ENCODE data around the gene KCNIP4. TPM values are rescaled to one million over a fixed set of nuclear protein-coding genes. Genes with fewer than 3 reads are reported as not detected.

The KCNIP4 gene
- total and polyA plus RNA-seq, 3 donors from 2014 or later: 0.68 TPM; not detected in 2

DNA sequence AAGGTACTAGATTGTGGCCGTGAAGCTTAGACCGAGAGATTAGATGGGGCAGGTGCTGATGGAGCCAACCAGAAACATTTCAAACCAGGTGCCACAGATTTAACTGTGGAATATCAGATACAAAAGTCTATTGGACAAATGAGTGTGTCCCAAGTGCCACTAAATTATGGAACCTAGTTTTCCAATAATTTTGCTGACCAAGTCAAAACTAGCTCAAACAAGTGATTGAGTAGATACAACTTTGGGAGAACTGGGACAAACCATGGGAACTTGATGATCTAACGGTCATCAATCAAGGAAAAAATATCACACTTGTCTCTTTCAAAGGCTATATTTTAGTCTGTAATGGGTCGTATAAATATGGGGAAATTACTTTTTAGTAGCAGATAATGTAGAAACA lies 562.9 kb downstream of the KCNIP4 start:
- H3K36me3 ChIP-seq (ENCODE audit: low read depth, missing control alignments): no peaks in the 10 kb centered on the region
- H3K4me3 ChIP-seq: no peak overlapping the region
- intact Hi-C loops (cut with DNase I; ENCODE audit: low total_unique reads): no loop called here
- H3K9me3 ChIP-seq: no peaks in the 10 kb centered on the region
- H3K4me1 ChIP-seq: no peaks in the 10 kb centered on the region
- H3K27me3 ChIP-seq: no peaks in the 10 kb centered on the region
- TF ChIP-seq POLR2A (IDR thresholded peaks at IDR 0.05) (no peak), CTCF (IDR thresholded peaks at IDR 0.05) (no peak)
- 81 to 83% methylated on average over 4 of the region's 4 CpGs for WGBS, 2 donors
- no peak for DNase-seq
- no peak overlapping the region for H3K27ac ChIP-seq

- 85% methylated on average over 3 of the region's 3 CpGs for WGBS, 2 donors
- Histone ChIP-seq H3K9me3 (no peaks in the 10 kb centered on the region), H3K27ac (no peak overlapping the region), H3K27me3 (no peaks in the 10 kb centered on the region), H3K4me1 (no peaks in the 10 kb centered on the region), H3K4me3 (no peak overlapping the region), H3K36me3 (ENCODE audit: low read depth, missing control alignments) (no peaks in the 10 kb centered on the region)
- intact Hi-C loops (cut with DNase I; ENCODE audit: low total_unique reads): no loop called here
- no peak for TF ChIP-seq CTCF (IDR thresholded peaks at IDR 0.05)
- TF ChIP-seq POLR2A (IDR thresholded peaks at IDR 0.05): no peak
- no peak for DNase-seq
Observed at GRCh38 chr4:21384609-21385008, 564.0 kb downstream of the KCNIP4 start.

DNA sequence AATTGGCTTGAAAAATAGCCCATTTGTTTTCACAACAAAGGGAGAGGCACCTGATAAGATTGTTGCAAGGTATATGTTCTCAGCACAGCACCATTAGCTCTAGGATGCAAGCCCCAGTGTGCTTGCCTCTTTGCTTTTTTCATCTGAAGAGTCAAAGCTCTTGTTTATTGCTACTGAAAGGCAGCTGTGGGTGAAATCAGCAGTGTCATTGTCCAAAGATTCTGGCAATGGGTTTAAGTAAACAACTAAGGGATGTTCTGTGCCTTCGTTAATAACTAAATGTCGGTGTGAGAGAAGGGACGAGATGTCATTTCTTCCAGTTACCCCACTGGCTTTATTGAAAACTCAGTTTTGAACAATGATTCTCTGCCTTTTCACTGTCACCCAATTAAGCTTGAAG lies 567.7 kb downstream of the KCNIP4 start:
- Histone ChIP-seq H3K9me3 (no peaks in the 10 kb centered on the region), H3K36me3 (ENCODE audit: low read depth, missing control alignments) (no peaks in the 10 kb centered on the region), H3K27me3 (no peaks in the 10 kb centered on the region), H3K27ac (no peak overlapping the region), H3K4me1 (no peaks in the 10 kb centered on the region), H3K4me3 (no peak overlapping the region)
- WGBS, 2 donors: 83 to 91% methylated on average over 3 of the region's 3 CpGs
- DNase-seq: no peak
- TF ChIP-seq POLR2A (IDR thresholded peaks at IDR 0.05) (no peak), CTCF (IDR thresholded peaks at IDR 0.05) (no peak)
- intact Hi-C loops (cut with DNase I; ENCODE audit: low total_unique reads): no loop called here

- H3K4me1 ChIP-seq: no peaks in the 10 kb centered on the region
- no peak for DNase-seq
- WGBS, 2 donors: 76 to 88% methylated on average over 2 of the region's 2 CpGs
- TF ChIP-seq CTCF (IDR thresholded peaks at IDR 0.05) (no peak), POLR2A (IDR thresholded peaks at IDR 0.05) (no peak)
- no peaks in the 10 kb centered on the region for H3K9me3 ChIP-seq
- no peak overlapping the region for H3K4me3 ChIP-seq
- intact Hi-C loops (cut with DNase I; ENCODE audit: low total_unique reads): no loop called here
- H3K36me3 ChIP-seq (ENCODE audit: low read depth, missing control alignments): no peaks in the 10 kb centered on the region
- H3K27ac ChIP-seq: no peak overlapping the region
- no peaks in the 10 kb centered on the region for H3K27me3 ChIP-seq
Observed at GRCh38 chr4:21377046-21377445, 571.5 kb downstream of the KCNIP4 start.

DNA sequence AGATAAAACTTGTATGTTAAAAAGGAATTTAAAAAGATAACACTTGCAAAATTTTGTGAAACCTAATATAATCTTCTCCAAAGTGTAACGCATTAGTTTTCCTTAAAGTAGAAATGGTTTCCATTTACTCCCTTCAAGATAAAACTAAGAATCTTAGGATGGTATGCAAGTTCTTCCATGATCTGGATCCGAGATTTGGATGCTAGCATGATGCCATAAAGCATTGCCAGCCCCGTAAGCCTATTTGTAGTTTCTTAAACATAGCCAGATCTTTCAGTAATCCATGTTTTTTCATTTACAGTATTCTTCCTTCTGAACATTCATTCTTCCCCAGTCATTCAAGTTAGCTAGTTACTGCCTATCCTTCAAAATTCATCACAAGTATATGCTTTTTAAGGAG lies 572.4 kb downstream of the KCNIP4 start:
- DNase-seq: no peak
- WGBS, 2 donors: 74 to 78% methylated on average over 3 of the region's 3 CpGs
- intact Hi-C loops (cut with DNase I; ENCODE audit: low total_unique reads): no loop called here

More for the DNA sequence above, 572.4 kb downstream of the KCNIP4 start:
- no peaks in the 10 kb centered on the region for H3K27me3 ChIP-seq
- TF ChIP-seq POLR2A (IDR thresholded peaks at IDR 0.05) (no peak), CTCF (IDR thresholded peaks at IDR 0.05) (no peak)
- no peaks in the 10 kb centered on the region for H3K4me1 ChIP-seq
- no peak overlapping the region for H3K27ac ChIP-seq
- H3K36me3 ChIP-seq (ENCODE audit: low read depth, missing control alignments): no peaks in the 10 kb centered on the region
- H3K9me3 ChIP-seq: no peaks in the 10 kb centered on the region
- no peak overlapping the region for H3K4me3 ChIP-seq
